Activated naive CD4-positive, alpha-beta T cell treated with anti-CD3 and anti-CD28 coated beads for 36 hours (primary cell): ENCODE results near the gene SPSB1. TPM values are rescaled to one million over a fixed set of nuclear protein-coding genes. Genes with fewer than 3 reads are reported as not detected.

Experiments
- CTCF ChIA-PET: fragments of 350-600 bp; sonication (Branson Sonifier 250); formaldehyde crosslinking; loops from one replicate; lab custom pipeline; 2021; ENCODE audit warnings: antibody characterized with exemption; lab: Charles Lee
- DNase-seq: peaks from one replicate; pipeline ENCODE4 v3.0.0-alpha.2; 2020
- H3K27ac Mint-ChIP-seq: one replicate; pipeline ENCODE4 v1.8.0; 2021; ENCODE audit warnings: mild to moderate bottlenecking, mixed read lengths
- H3K27me3 Mint-ChIP-seq: one replicate; pipeline ENCODE4 v1.8.0; 2021; ENCODE audit warnings: low read depth, mixed read lengths
- H3K36me3 Mint-ChIP-seq: one replicate; pipeline ENCODE4 v1.8.0; 2021; ENCODE audit warnings: low read depth, mixed read lengths
- H3K4me1 Mint-ChIP-seq: one replicate; pipeline ENCODE4 v1.8.0; 2021; ENCODE audit warnings: low read depth, mixed read lengths
- H3K4me3 Mint-ChIP-seq: one replicate; pipeline ENCODE4 v1.8.0; 2021; ENCODE audit warnings: mild to moderate bottlenecking, moderate library complexity, mixed read lengths
- H3K9me3 Mint-ChIP-seq: one replicate; pipeline ENCODE4 v1.8.0; 2021; ENCODE audit warnings: mixed read lengths
- intact Hi-C: fragments of 100-400 bp; cut with micrococcal nuclease; formaldehyde crosslinking; loops from one replicate; pipeline ENCODE4 v1.15.1; 2023
- total RNA-seq, 2 experiments: library from RNA; stranded (reverse); gene quantifications; one replicate each; pipeline ENCODE4 v1.2.3, GENCODE V29; 2021

The SPSB1 gene
- total RNA-seq, 2 experiments from 2014 or later, result 4.8 to 5.0 TPM

- intact Hi-C loops, result no loop called here
- DNase-seq, result no peak
- Mint-ChIP-seq H3K4me1 (no peaks in the 10 kb centered on the region), H3K36me3 (peaks cover under 1% of the 10 kb centered on the region), H3K27me3 (no peaks in the 10 kb centered on the region), H3K27ac (no peak overlapping the region), H3K9me3 (no peaks in the 10 kb centered on the region), H3K4me3 (no peak overlapping the region)
- CTCF ChIA-PET, result interaction anchor here (1.2 kb wide), 1 partner anchor 129 kb away, joined by 6 read pairs; no protein-coding TSS in a partner anchor
Measured at GRCh38 chr1:9361630-9362260, 69.1 kb downstream of the SPSB1 start.

- Mint-ChIP-seq H3K27me3 (no peaks in the 10 kb centered on the region), H3K4me3 (no peak overlapping the region), H3K27ac (no peak overlapping the region), H3K4me1 (peaks cover under 1% of the 10 kb centered on the region), H3K36me3 (no peaks in the 10 kb centered on the region), H3K9me3 (no peaks in the 10 kb centered on the region)
- CTCF ChIA-PET, result interaction anchor here (0.6 to 1.2 kb wide), 2 partner anchors 74 to 128 kb away, joined by 4 to 6 read pairs; no protein-coding TSS in a partner anchor
- intact Hi-C loops, result no loop called here
- DNase-seq, result no peak
Measured at GRCh38 chr1:9362488-9362887, 69.8 kb downstream of the SPSB1 start.

DNA sequence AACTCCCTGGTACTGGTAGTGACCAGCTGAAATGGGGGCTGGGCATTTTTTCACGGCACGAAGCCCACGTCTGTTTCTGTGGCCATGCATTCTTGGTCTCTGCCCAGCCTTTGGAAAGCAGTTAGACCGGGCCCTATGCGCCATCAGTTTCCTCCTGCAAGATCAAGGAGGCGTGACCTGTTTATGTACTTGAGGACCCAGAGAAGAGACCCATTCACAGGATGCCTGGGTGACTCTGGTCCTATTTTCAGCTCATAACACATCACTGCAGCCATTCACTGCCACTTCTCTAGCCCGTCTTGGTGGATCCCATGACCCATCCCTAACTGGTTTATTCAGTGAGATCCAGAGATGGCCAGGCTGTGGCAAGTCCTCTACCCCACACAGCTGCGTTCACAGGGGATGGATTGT is 70.4 kb downstream of the SPSB1 start:
- peaks cover 4% of the 10 kb centered on the region for H3K4me1 Mint-ChIP-seq
- no peaks in the 10 kb centered on the region for H3K9me3 Mint-ChIP-seq
- no peak overlapping the region for H3K4me3 Mint-ChIP-seq
- intact Hi-C loops, result no loop called here
- no peak overlapping the region for H3K27ac Mint-ChIP-seq
- no peaks in the 10 kb centered on the region for H3K27me3 Mint-ChIP-seq
- DNase-seq, result no peak
- H3K36me3 Mint-ChIP-seq, result no peaks in the 10 kb centered on the region
- CTCF ChIA-PET, result interaction anchor here (1.2 to 1.4 kb wide), 2 partner anchors 92 to 128 kb away, joined by 4 to 6 read pairs; no protein-coding TSS in a partner anchor

DNA sequence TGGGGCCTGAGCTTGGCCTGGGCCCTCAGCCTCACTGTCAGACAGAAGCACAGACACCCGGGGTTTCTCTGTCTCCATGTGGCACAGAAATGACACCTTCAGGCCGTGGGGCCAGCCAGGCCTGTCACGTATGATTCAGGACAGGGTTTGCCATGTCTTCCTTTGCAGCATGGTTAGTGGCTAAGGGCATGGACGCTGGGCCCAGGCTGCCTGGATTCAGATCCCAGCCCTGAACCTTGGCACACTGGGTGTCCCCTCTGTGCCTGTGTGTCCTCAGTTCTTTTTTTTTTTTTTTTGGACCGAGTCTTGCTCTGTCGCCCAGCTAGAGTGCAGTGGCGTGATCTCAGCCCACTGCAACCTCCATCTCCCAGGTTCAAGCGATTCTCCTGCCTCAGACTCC is 73.6 kb downstream of the SPSB1 start:
- intact Hi-C loops, result no loop called here
- no peaks in the 10 kb centered on the region for H3K9me3 Mint-ChIP-seq
- no peak overlapping the region for H3K4me3 Mint-ChIP-seq
- no peaks in the 10 kb centered on the region for H3K27me3 Mint-ChIP-seq
- DNase-seq, result no peak
- CTCF ChIA-PET, result interaction anchor here (1.2 kb wide), 1 partner anchor 76 kb away, joined by 4 read pairs; no protein-coding TSS in a partner anchor
- H3K27ac Mint-ChIP-seq, result no peak overlapping the region
- peaks cover 9% of the 10 kb centered on the region for H3K4me1 Mint-ChIP-seq
- H3K36me3 Mint-ChIP-seq, result no peaks in the 10 kb centered on the region

DNA sequence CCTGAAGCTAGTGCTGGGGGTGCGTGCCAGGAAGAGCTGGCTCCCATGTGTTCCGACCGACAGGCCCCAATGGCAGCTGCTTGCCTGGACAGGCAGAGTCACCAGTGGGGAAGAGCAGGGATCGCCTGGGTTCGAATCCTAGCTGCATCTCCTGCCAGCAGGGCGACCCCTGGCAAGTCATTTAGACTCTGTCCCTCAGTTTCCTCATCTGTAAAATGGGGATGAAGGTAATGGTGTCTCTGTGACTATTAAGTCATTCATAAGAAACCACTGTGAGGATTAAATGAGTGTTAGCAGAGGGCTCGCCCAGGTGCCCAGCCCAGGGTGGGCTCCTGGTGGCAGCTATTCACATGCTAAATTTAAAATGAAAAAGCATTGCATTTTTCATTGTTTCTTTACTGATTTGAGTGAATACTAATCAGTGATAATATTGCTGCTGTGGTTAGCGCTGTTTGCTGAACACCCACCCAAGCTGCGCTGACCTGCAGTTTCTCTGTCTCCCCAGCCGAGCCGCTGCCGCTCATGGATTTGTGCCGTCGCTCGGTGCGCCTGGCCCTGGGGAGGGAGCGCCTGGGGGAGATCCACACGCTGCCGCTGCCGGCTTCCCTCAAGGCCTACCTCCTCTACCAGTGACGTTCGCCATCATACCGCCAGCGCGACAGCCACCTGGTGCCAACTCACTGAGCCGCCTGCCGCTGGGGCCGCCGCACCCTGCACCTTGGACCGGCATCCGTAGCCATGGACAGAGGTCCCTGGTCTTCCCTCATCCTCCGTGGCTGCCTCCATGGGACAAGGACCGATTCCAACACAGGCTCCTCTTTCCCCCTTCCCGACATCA is 74.5 kb downstream of the SPSB1 start:
- CTCF ChIA-PET, result interaction anchor here (0.6 to 1.2 kb wide), 2 partner anchors 77 to 279 kb away, joined by 4 read pairs; no protein-coding TSS in a partner anchor
- intact Hi-C loops, result no loop called here
- no peak for DNase-seq
- H3K36me3 Mint-ChIP-seq, result no peaks in the 10 kb centered on the region
- H3K27me3 Mint-ChIP-seq, result no peaks in the 10 kb centered on the region
- H3K4me1 Mint-ChIP-seq, result peaks cover 9% of the 10 kb centered on the region
- H3K4me3 Mint-ChIP-seq, result no peak overlapping the region
- H3K9me3 Mint-ChIP-seq, result no peaks in the 10 kb centered on the region
- H3K27ac Mint-ChIP-seq, result no peak overlapping the region

DNA sequence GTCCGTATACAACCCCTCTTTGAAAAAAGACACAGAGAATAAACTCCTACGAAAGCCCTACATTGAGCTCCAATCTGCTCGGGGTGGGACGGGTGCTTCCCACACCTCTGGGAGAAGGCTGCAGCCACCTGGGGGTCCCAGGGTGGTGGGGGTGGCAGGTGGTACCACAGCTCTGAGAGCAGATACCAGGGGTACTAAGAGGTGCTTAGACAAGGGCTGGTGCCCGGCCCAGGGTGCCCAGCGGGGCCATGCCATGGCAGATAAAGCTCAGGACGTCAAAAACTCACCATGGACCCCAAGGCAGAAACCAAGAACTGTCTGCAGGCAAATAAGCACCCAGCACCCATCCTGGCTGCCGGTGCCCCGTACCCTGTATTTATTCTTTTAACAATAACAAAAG is 75.1 kb downstream of the SPSB1 start:
- CTCF ChIA-PET, result interaction anchor here (0.6 kb wide), 1 partner anchor 279 kb away, joined by 4 read pairs; no protein-coding TSS in a partner anchor
- Mint-ChIP-seq H3K27me3 (no peaks in the 10 kb centered on the region), H3K4me3 (no peak overlapping the region), H3K4me1 (peaks cover 9% of the 10 kb centered on the region), H3K36me3 (no peaks in the 10 kb centered on the region), H3K9me3 (no peaks in the 10 kb centered on the region), H3K27ac (no peak overlapping the region)
- DNase-seq, result no peak
- intact Hi-C loops, result no loop called here

DNA sequence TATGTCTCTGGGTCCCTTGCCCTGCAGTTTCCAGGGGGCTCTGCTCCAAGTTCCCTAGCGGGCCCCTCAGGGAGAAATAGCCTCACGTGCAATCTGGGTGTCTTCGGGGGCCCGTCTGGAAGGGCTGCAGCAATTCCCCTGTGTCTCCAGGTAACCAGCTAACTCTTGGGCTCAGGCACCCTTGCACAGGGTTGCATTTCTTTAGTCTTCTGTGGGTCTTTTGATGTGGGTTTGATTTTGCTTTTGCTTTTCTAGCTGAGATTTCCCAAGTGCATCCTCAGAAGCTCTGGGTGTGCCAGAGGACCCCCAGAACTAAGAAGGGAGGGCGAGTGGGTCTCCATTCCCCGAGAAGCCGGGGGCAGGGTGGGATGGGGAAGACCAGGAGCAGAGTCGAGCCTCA is 75.7 kb downstream of the SPSB1 start:
- Mint-ChIP-seq H3K4me3 (no peak overlapping the region), H3K9me3 (no peaks in the 10 kb centered on the region), H3K27ac (no peak overlapping the region), H3K27me3 (no peaks in the 10 kb centered on the region), H3K4me1 (peaks cover 9% of the 10 kb centered on the region), H3K36me3 (no peaks in the 10 kb centered on the region)
- intact Hi-C loops, result no loop called here
- DNase-seq, result no peak
- CTCF ChIA-PET, result no interaction called here

DNA sequence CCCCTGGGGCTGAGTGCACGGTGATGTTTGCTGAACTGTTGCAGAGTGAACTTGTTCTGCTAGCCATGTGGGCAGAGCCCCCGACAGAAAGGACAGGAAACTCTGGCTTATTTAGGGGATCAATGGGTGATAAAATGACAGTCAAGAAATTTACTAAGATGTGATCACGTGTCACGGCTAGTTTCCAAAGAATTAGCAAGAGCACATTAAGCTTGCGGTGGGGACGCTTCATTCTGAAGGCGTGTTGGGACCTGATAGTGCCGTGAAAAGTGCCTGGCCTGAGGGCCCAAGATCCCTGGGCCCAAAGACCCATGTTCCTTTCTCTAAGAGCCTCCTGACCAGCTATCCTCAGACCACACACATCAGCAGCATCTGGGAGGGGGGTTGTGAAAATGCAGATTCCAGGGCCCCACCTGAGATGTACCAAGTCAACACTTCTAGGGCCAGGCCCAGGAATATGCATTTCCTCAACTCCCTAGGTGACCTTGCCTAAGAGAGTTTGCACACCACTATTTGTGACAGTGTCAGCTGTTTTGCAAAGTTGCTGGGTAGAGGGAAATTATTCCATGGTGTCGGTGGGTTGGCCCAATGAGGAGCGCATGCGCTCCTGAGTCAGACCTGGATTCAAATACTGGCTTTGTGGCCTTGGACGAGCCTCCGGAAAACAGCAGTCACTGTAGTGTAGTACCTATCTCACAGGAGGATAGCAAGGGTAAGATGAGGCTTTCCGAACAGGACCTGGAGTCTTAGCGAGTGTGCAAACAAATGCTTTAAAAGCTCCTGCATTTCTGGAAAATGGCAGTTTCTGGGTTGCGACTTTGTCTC is 77.5 kb downstream of the SPSB1 start:
- H3K4me3 Mint-ChIP-seq, result no peak overlapping the region
- no peaks in the 10 kb centered on the region for H3K9me3 Mint-ChIP-seq
- H3K36me3 Mint-ChIP-seq, result no peaks in the 10 kb centered on the region
- CTCF ChIA-PET, result interaction anchor here (0.8 kb wide), 1 partner anchor 86 kb away, joined by 3 read pairs; no protein-coding TSS in a partner anchor
- no peaks in the 10 kb centered on the region for H3K27me3 Mint-ChIP-seq
- peaks cover 9% of the 10 kb centered on the region for H3K4me1 Mint-ChIP-seq
- no peak for DNase-seq
- no peak overlapping the region for H3K27ac Mint-ChIP-seq
- intact Hi-C loops, result no loop called here

DNA sequence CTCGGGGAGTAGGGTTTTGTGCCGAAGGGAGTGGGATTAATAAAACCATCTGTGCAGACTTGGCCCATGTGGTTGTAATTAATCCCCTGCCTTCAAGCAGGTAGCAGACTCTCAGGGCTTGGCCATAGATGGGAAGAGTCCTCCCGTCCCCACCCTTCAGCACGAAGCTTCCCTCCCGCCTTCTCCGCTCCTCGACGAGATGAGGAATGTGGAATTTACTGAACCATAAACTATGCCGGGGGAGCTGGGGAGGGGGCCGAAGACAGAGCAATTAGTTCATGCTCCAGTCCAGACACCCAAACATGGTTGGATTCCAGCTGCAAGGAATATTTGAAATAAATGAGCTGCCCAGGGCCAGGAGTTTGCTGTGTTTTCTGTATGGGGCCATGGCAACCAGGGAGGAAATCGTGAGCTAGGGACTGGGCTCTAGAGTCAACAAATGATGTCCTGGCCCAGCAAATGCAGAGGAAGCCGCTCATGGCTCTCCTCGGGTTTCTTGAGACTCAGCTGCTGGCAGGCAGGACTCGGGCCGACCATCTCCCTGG is 78.8 kb downstream of the SPSB1 start:
- H3K4me3 Mint-ChIP-seq, result no peak overlapping the region
- no peaks in the 10 kb centered on the region for H3K9me3 Mint-ChIP-seq
- no peaks in the 10 kb centered on the region for H3K36me3 Mint-ChIP-seq
- H3K4me1 Mint-ChIP-seq, result peaks cover 9% of the 10 kb centered on the region
- intact Hi-C loops, result no loop called here
- no peaks in the 10 kb centered on the region for H3K27me3 Mint-ChIP-seq
- CTCF ChIA-PET, result interaction anchor here (0.6 to 1.2 kb wide), 2 partner anchors 76 to 82 kb away, joined by 3 to 4 read pairs; no protein-coding TSS in a partner anchor
- H3K27ac Mint-ChIP-seq, result no peak overlapping the region
- no peak for DNase-seq

DNA sequence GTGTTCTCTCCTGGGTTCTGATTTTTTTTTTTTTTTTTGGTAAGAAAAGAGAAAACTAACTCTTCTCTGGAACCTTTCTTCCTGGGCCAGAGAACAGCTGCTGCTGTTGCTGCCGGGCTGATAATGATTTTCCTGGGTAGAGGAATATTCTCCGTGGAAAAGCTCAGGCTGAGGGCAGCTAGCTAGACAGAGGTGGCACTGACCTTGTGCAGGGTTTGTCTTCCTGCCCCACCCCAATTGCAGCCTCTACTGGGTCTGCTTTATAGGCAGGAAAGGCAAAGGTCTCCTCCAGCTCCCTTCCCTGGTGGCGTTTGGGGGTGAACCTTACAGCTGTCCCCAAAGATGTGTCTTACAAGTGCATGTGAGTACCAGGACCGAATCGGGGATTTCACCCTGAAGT is 79.3 kb downstream of the SPSB1 start:
- no peak overlapping the region for H3K4me3 Mint-ChIP-seq
- no peaks in the 10 kb centered on the region for H3K27me3 Mint-ChIP-seq
- H3K36me3 Mint-ChIP-seq, result no peaks in the 10 kb centered on the region
- H3K4me1 Mint-ChIP-seq, result peaks cover 9% of the 10 kb centered on the region
- no peak overlapping the region for H3K27ac Mint-ChIP-seq
- intact Hi-C loops, result no loop called here
- no peak for DNase-seq
- H3K9me3 Mint-ChIP-seq, result no peaks in the 10 kb centered on the region
- CTCF ChIA-PET, result interaction anchor here (0.6 to 1.4 kb wide), 3 partner anchors 76 to 84 kb away, joined by 3 to 4 read pairs (median 4); no protein-coding TSS in a partner anchor

GRCh38 chr1:9373619-9374018 is 80.9 kb downstream of the SPSB1 start:
- Mint-ChIP-seq H3K4me1 (no peaks in the 10 kb centered on the region), H3K27ac (no peak overlapping the region), H3K27me3 (no peaks in the 10 kb centered on the region), H3K9me3 (no peaks in the 10 kb centered on the region), H3K36me3 (no peaks in the 10 kb centered on the region), H3K4me3 (no peak overlapping the region)
- DNase-seq, result no peak
- intact Hi-C loops, result no loop called here
- CTCF ChIA-PET, result no interaction called here
